Stimulated activated CD8-positive, alpha-beta memory T cell treated with anti-CD3 and anti-CD28 coated beads, Interleukin-4, amount 100 ng/mL, for 4 hours (primary cell): ENCODE data around the gene ZNF467.

Source experiments
- DNase-seq, 2 donors: peaks; one replicate each; pipeline ENCODE4 v3.0.0-alpha.2; 2020; ENCODE audit warnings: low read depth in 2 of 2, low spot score in 1 of 2

The ZNF467 gene

GRCh38 chr7:149787428-149788299, 14.3 kb upstream of the ZNF467 start:
- no peak for DNase-seq

- DNase-seq: no peak
Observed at GRCh38 chr7:149785983-149786382, 12.6 kb upstream of the ZNF467 start.

- no peak for DNase-seq
Observed at GRCh38 chr7:149785402-149785801, 12.0 kb upstream of the ZNF467 start.

GRCh38 chr7:149784251-149784608, 10.8 kb upstream of the ZNF467 start:
- no peak for DNase-seq

- no peak for DNase-seq
Observed at GRCh38 chr7:149783386-149784250, 10.2 kb upstream of the ZNF467 start.

- no peak for DNase-seq
Observed at GRCh38 chr7:149782682-149783345, 9.4 kb upstream of the ZNF467 start.

- DNase-seq: no peak
Observed at GRCh38 chr7:149781921-149782320, 8.5 kb upstream of the ZNF467 start.

- no peak for DNase-seq
Observed at GRCh38 chr7:149780636-149781419, 7.4 kb upstream of the ZNF467 start.

GRCh38 chr7:149780056-149780455, 6.7 kb upstream of the ZNF467 start:
- DNase-seq: no peak

GRCh38 chr7:149779502-149779805, 6.1 kb upstream of the ZNF467 start:
- no peak for DNase-seq

- no peak for DNase-seq
Observed at GRCh38 chr7:149778696-149779501, 5.5 kb upstream of the ZNF467 start.

- DNase-seq: no peak
Observed at GRCh38 chr7:149778327-149778637, 4.9 kb upstream of the ZNF467 start.

- DNase-seq: no peak
Observed at GRCh38 chr7:149777551-149778326, 4.4 kb upstream of the ZNF467 start.

GRCh38 chr7:149776848-149777407, 3.5 kb upstream of the ZNF467 start:
- DNase-seq: no peak

- no peak for DNase-seq
Observed at GRCh38 chr7:149776289-149776688, 2.9 kb upstream of the ZNF467 start.

GRCh38 chr7:149775176-149775556, 1.8 kb upstream of the ZNF467 start:
- no peak for DNase-seq

- no peak for DNase-seq
Observed at GRCh38 chr7:149774237-149775175, 1.1 kb upstream of the ZNF467 start.

- no peak for DNase-seq
Observed at GRCh38 chr7:149772956-149773434, 393 bp downstream of the ZNF467 start.
